PFSK-1 (cell line): ENCODE results near the gene NBEA.

Source experiments
- FOXP2 ChIP-seq: optimal IDR thresholded peaks from 2 replicates; pipeline ENCODE3; 2011; ENCODE audit warnings: borderline replicate concordance, control low read depth, inconsistent platforms; ENCODE audit not compliant: insufficient read depth; ENCODE audit errors: extremely low read length, extremely low read depth
- POLR2AphosphoS5 ChIP-seq: IDR thresholded peaks from 2 replicates; pipeline ENCODE4 v1.6.1; 2012; ENCODE audit warnings: low read depth, mild to moderate bottlenecking, control low read depth, low read length, moderate library complexity
- SIN3A ChIP-seq: IDR thresholded peaks from 2 replicates; pipeline ENCODE4 v1.6.1; 2012; ENCODE audit warnings: mild to moderate bottlenecking, low read length, moderate library complexity, borderline replicate concordance; ENCODE audit not compliant: insufficient read depth

- TF ChIP-seq SIN3A (no peak), POLR2AphosphoS5 (no peak), FOXP2 (no peak)
Measured at GRCh38 chr13:34944751-34945150, 2.7 kb downstream of the NBEA start.
